HEK293 (cell line): ENCODE data around the gene EPN2.

Source experiments
- CTCF ChIA-PET: fragments of 350-600 bp; formaldehyde crosslinking; extraction: SDS; loops from one replicate; lab custom pipeline; 2021; ENCODE audit warnings: antibody characterized with exemption; lab: Yijun Ruan, JAX
- POLR2A ChIA-PET: fragments of 300-600 bp; formaldehyde crosslinking; extraction: SDS; loops from one replicate; lab custom pipeline; 2020; ENCODE audit warnings: antibody characterized with exemption, inconsistent platforms; lab: Yijun Ruan, JAX
- H3K27ac ChIP-seq: fragments of 200-500 bp; sonication (Bioruptor generic); 2 replicates; pipeline ENCODE4 v1.5.1; 2014; ENCODE audit warnings: low read depth, low read length, control low read depth, inconsistent platforms; ENCODE audit errors: extremely low read depth
- H3K36me3 ChIP-seq, 2 experiments: fragments of 200-500 bp in 1 of 2; sonication (Bioruptor generic) in 1 of 2; 1 replicate in 1 of 2; 2 replicates in 1 of 2; pipeline ENCODE4 v1.5.1; 2014 to 2017; ENCODE audit warnings: inconsistent platforms in 2 of 2, low read length in 2 of 2; ENCODE audit not compliant: control insufficient read depth in 2 of 2, insufficient read depth in 1 of 2
- H3K4me1 ChIP-seq: fragments of 200-500 bp; sonication (Bioruptor generic); 2 replicates; pipeline ENCODE4 v1.5.1; 2014; ENCODE audit warnings: mild to moderate bottlenecking, low read length, inconsistent platforms; ENCODE audit not compliant: control insufficient read depth, insufficient read depth
- H3K4me3 ChIP-seq: 2 replicates; pipeline ENCODE4 v1.5.1; 2011; ENCODE audit warnings: low read depth, mild to moderate bottlenecking, control low read depth, low read length, moderate library complexity
- H3K9me3 ChIP-seq: fragments of 200-500 bp; sonication (Bioruptor generic); 2 replicates; pipeline ENCODE4 v1.5.1; 2014; ENCODE audit warnings: low read depth, low read length, inconsistent platforms; ENCODE audit not compliant: control insufficient read depth, insufficient read depth
- SCRT1 ChIP-seq: fragments of 450-650 bp; formaldehyde crosslinking; IDR thresholded peaks from 2 replicates; pipeline ENCODE4 v1.5.1; 2016; ENCODE audit warnings: missing biosample characterization, missing genetic modification characterization, borderline replicate concordance
- SCRT2 ChIP-seq: fragments of 450-650 bp; formaldehyde crosslinking; IDR thresholded peaks from 2 replicates; pipeline ENCODE4 v1.5.1; 2016; ENCODE audit warnings: missing biosample characterization, missing genetic modification characterization
- SETDB1 ChIP-seq: IDR thresholded peaks from one replicate; pipeline ENCODE4 v1.6.1; 2017; ENCODE audit warnings: mild to moderate bottlenecking, low read length, moderate library complexity, mixed read lengths; ENCODE audit not compliant: insufficient read length
- TRIM28 ChIP-seq: IDR thresholded peaks from 2 replicates; pipeline ENCODE4 v1.6.1; 2011; ENCODE audit warnings: low read length, control low read depth, borderline replicate concordance
- YY2 ChIP-seq: fragments of 450-650 bp; formaldehyde crosslinking; IDR thresholded peaks from 2 replicates; pipeline ENCODE4 v1.5.1; 2016; ENCODE audit warnings: missing biosample characterization, missing genetic modification characterization
- ZBTB44 ChIP-seq: fragments of 450-650 bp; IDR thresholded peaks from 2 replicates; pipeline ENCODE4 v1.5.1; 2018; ENCODE audit warnings: missing biosample characterization, mild to moderate bottlenecking, missing genetic modification characterization
- ZNF16 ChIP-seq: fragments of 450-650 bp; formaldehyde crosslinking; IDR thresholded peaks from 2 replicates; pipeline ENCODE4 v1.5.1; 2016; ENCODE audit warnings: low read depth, missing biosample characterization, missing genetic modification characterization
- ZNF184 ChIP-seq: fragments of 450-650 bp; IDR thresholded peaks from 2 replicates; pipeline ENCODE4 v1.5.1; 2018; ENCODE audit warnings: missing biosample characterization, mild to moderate bottlenecking, missing genetic modification characterization
- ZNF274 ChIP-seq, 2 experiments: fragments of 200-500 bp in 1 of 2; fragments of 450-650 bp in 1 of 2; sonication (Bioruptor generic) in 1 of 2; formaldehyde crosslinking in 1 of 2; IDR thresholded peaks; 2 replicates each; pipeline versions ENCODE4 v1.5.1 to v1.6.1; 2014 to 2016; ENCODE audit warnings: borderline replicate concordance in 1 of 2, inconsistent platforms in 1 of 2, low read length in 1 of 2, missing biosample characterization in 1 of 2, missing genetic modification characterization in 1 of 2
- ZNF302 ChIP-seq: fragments of 450-650 bp; formaldehyde crosslinking; IDR thresholded peaks from 2 replicates; pipeline ENCODE4 v1.5.1; 2016; ENCODE audit warnings: missing biosample characterization, missing genetic modification characterization, low read depth
- ZNF341 ChIP-seq: fragments of 450-650 bp; formaldehyde crosslinking; IDR thresholded peaks from 2 replicates; pipeline ENCODE4; 2016; ENCODE audit warnings: low read depth, missing biosample characterization, missing genetic modification characterization
- ZNF391 ChIP-seq: fragments of 450-650 bp; formaldehyde crosslinking; IDR thresholded peaks from 2 replicates; pipeline ENCODE4 v1.5.1; 2016; ENCODE audit warnings: low read depth, missing biosample characterization, missing genetic modification characterization, borderline replicate concordance
- ZNF510 ChIP-seq: fragments of 450-650 bp; formaldehyde crosslinking; IDR thresholded peaks from 2 replicates; pipeline ENCODE4 v1.5.1; 2018; ENCODE audit warnings: mild to moderate bottlenecking, missing genetic modification characterization, missing biosample characterization; ENCODE audit not compliant: insufficient replicate concordance
- ZNF530 ChIP-seq: fragments of 450-650 bp; formaldehyde crosslinking; IDR thresholded peaks from 2 replicates; pipeline ENCODE4 v1.5.1; 2016; ENCODE audit warnings: low read depth, missing biosample characterization, missing genetic modification characterization
- ZNF639 ChIP-seq: fragments of 450-650 bp; formaldehyde crosslinking; IDR thresholded peaks from 2 replicates; pipeline ENCODE4 v1.5.1; 2016; ENCODE audit warnings: missing biosample characterization, missing genetic modification characterization
- ZNF837 ChIP-seq: fragments of 450-650 bp; formaldehyde crosslinking; IDR thresholded peaks from 2 replicates; pipeline ENCODE4 v1.5.1; 2016; ENCODE audit warnings: missing biosample characterization, missing genetic modification characterization
- ZSCAN23 ChIP-seq: fragments of 450-650 bp; formaldehyde crosslinking; IDR thresholded peaks from 2 replicates; pipeline ENCODE4 v1.5.1; 2016; ENCODE audit warnings: missing biosample characterization, missing genetic modification characterization
- TF ChIP-seq, protein P1 (sequence below): fragments of 450-650 bp; formaldehyde crosslinking; IDR thresholded peaks from 2 replicates; pipeline ENCODE4 v1.5.1; 2016; ENCODE audit warnings: missing biosample characterization, missing genetic modification characterization, borderline replicate concordance

The EPN2 gene

GRCh38 chr17:19308398-19308797 lies 71.2 kb downstream of the EPN2 start:
- Histone ChIP-seq H3K36me3 (peaks cover 5 to 41% of the 10 kb centered on the region in 2 experiments; a peak in 2 of 3 replicates), H3K27ac (no peak overlapping the region), H3K9me3 (no peaks in the 10 kb centered on the region), H3K4me3 (no peak overlapping the region), H3K4me1 (no peaks in the 10 kb centered on the region)
- POLR2A ChIA-PET, result no interaction called here
- CTCF ChIA-PET, result no interaction called here
- TF ChIP-seq ZNF274 (IDR thresholded peaks at IDR 0.05; ENCODE audit: low read length), result no peak
- no peak for TF ChIP-seq ZNF274 (tag by site-specific recombination; IDR thresholded peaks at IDR 0.05; ENCODE audit: borderline replicate concordance)
- TF ChIP-seq SCRT2 (tag by site-specific recombination), result peak; percentile 76
- TF ChIP-seq ZNF341 (tag by site-specific recombination), result peak; percentile 67
- TF ChIP-seq SCRT1 (tag by site-specific recombination), result no peak
- TF ChIP-seq YY2 (tag by site-specific recombination), result no peak

- H3K4me1 ChIP-seq, result no peaks in the 10 kb centered on the region
- no peak overlapping the region for H3K27ac ChIP-seq
- TF ChIP-seq ZNF391 (tag by site-specific recombination) (no peak), ZNF510 (tag by site-specific recombination) (no peak), SETDB1 (no peak), ZBTB44 (tag by site-specific recombination) (no peak), ZNF530 (tag by site-specific recombination) (no peak), ZNF184 (no peak), TRIM28 (no peak), ZNF16 (tag by site-specific recombination) (no peak), ZNF639 (no peak), ZNF302 (no peak), ZNF837 (tag by site-specific recombination) (no peak), ZSCAN23 (tag by site-specific recombination) (no peak), ZNF274 (IDR thresholded peaks at IDR 0.05; ENCODE audit: low read length) (no peak), ZNF274 (tag by site-specific recombination; IDR thresholded peaks at IDR 0.05; ENCODE audit: borderline replicate concordance) (no peak)
- TF ChIP-seq, protein P1, sequence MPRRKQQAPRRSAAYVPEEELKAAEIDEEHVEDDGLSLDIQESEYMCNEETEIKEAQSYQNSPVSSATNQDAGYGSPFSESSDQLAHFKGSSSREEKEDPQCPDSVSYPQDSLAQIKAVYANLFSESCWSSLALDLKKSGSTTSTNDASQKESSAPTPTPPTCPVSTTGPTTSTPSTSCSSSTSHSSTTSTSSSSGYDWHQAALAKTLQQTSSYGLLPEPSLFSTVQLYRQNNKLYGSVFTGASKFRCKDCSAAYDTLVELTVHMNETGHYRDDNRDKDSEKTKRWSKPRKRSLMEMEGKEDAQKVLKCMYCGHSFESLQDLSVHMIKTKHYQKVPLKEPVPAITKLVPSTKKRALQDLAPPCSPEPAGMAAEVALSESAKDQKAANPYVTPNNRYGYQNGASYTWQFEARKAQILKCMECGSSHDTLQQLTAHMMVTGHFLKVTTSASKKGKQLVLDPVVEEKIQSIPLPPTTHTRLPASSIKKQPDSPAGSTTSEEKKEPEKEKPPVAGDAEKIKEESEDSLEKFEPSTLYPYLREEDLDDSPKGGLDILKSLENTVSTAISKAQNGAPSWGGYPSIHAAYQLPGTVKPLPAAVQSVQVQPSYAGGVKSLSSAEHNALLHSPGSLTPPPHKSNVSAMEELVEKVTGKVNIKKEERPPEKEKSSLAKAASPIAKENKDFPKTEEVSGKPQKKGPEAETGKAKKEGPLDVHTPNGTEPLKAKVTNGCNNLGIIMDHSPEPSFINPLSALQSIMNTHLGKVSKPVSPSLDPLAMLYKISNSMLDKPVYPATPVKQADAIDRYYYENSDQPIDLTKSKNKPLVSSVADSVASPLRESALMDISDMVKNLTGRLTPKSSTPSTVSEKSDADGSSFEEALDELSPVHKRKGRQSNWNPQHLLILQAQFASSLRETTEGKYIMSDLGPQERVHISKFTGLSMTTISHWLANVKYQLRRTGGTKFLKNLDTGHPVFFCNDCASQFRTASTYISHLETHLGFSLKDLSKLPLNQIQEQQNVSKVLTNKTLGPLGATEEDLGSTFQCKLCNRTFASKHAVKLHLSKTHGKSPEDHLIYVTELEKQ, result no peak
- TF ChIP-seq, all 188 proteins: peak for 0
- Histone ChIP-seq H3K36me3 (peaks cover 5 to 54% of the 10 kb centered on the region in 2 experiments; a peak in 2 of 3 replicates), H3K9me3 (no peaks in the 10 kb centered on the region), H3K4me3 (no peak overlapping the region)
- ChIA-PET POLR2A (no interaction called here), CTCF (interaction anchor here (1.3 kb wide), 1 partner anchor 9 kb away, joined by 5 read pairs; no protein-coding TSS in a partner anchor)
Observed at GRCh38 chr17:19309701-19310100, 72.5 kb downstream of the EPN2 start.
